HG02759 (cell line): ENCODE results near the gene MOCS1.
"Not testable (repeated sequence)": the region's sequence is repeated elsewhere in the genome, so short reads cannot be mapped to it uniquely, and the experiment has no call there.

Experiments used
- ATAC-seq: cut with Tn5 transposase; IDR thresholded peaks from one replicate; pipeline ENCODE4 v1.9.1; 2021; ENCODE audit warnings: mild to moderate bottlenecking, moderate library complexity; ENCODE audit not compliant: unreplicated experiment

The MOCS1 gene

GRCh38 chr6:39934131-39934757, at the start of gene MOCS1:
TSS of gene MOCS1 (minus strand) at chr6:39934462. CDS start at chr6:39934417, 45 bp downstream.
- ATAC-seq, result peak; percentile 49

DNA sequence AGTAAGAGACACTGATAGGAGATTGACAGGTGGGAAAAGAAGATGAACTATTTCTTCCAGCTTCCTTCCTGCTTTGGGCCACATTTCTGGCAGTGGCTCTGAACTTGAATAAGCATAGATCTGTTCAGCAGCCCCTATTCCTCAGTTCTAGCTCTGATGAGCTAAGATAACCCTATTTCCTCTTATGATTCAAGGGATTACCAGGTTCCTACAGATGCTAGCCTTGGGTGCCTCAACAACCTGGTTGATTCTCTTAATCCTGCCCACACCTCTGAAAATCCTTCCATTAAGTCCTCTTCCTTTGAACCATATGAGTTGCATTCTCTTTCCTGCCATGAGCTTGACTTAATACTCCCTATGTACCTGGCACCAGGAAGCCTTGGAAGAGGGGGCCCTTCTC, 49.8 kb upstream of the MOCS1 start:
- ATAC-seq, result no peak

DNA sequence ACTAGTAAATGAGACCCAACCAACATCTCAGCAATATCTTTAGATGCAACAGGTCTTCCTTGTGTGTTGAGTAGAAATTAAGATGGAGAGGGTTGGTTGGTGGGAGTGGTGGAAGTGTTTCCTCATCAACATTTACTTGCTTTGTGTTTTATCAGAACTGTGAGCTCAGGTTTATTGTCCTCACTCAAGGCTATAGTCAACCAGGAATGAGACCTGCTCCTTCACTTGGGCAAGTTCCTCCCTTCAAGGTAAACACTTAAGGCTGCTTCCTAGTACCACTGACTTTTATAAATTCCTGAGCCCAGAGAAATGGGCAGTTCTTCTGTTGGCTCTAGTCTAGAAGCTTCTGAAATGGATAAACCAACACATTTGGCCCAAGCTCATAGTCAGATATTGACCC, 48.9 kb upstream of the MOCS1 start:
- no peak for ATAC-seq

DNA sequence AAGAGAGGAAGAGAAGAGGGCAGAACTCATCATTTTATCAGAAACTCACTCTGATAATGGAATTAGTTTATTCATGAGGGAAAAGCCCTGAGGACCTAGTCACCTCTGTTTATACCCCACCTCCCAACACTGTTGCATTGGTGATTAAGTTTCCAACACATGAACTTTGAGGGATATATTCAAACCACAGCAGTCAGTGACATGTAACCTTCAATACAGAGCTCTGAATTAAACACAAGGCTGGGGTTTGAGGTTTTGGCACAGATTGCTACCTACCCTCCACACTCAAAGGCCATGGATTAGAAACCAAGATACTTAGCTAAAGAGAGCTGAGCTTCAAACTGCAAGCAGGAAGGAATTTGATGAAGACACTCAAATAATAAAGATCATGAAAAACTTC, 48.5 kb upstream of the MOCS1 start:
- ATAC-seq, result no peak

- ATAC-seq, result no peak
Observed at GRCh38 chr6:39980839-39981580, 46.7 kb upstream of the MOCS1 start.

DNA sequence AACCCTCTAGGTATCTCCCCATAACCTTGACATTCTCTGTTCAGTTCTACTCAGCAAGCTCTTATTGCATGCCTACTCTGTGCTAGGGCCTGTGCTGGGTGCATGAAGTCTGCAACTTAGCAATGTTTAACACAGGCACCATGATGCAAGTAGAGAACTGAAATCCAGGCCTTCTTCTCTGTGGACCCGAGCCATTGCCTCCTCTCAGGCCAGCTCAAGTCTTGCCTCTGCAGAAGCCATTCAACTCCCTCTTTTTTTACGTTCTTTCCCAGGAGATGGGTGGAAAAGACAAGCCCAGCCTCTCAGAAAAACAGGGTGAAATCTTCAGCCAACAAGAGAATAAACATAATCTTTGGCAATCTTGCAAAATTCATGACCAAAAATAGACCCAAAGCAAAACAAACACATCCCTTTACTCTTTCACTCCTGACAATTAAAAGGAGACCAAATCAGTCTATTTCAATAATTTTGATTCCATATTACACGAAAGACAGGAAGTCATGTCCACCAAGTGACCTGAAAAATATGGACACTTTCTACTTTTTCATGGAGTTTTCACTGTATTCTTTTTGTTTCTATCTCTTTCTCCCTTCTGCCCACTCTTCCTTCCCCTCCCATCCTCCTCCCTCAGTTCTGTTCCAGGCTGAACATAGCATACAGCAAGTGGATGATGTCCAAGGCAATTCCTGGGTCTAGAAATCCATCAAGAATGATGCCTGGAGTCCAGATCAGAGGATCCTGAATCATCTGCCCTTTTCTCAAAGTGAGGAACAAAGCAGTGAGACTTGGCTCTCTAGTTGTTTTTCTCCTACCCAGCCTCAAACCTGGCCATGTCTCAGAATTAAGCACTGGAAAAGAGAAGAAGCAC, 45.4 kb upstream of the MOCS1 start:
- ATAC-seq, result no peak

DNA sequence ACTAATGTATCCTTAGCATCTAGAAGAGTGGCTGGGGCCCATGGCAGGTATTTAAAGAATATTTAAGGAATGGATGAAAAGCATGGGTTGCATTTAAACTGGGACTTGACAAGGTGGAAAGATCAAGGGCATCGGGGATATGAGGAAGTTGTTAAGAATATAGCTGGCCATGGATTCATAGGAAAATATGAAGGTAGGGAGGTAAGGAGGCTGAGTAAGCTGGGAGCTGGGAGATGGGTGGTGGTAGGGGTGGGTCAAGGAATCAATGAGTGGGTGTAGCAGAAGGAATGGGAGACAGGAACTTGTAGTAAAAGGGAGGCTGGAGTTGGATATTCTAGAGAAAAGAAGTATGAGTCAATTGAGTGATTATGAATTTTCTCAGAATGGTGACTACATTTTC, 44.0 kb upstream of the MOCS1 start:
- no peak for ATAC-seq

DNA sequence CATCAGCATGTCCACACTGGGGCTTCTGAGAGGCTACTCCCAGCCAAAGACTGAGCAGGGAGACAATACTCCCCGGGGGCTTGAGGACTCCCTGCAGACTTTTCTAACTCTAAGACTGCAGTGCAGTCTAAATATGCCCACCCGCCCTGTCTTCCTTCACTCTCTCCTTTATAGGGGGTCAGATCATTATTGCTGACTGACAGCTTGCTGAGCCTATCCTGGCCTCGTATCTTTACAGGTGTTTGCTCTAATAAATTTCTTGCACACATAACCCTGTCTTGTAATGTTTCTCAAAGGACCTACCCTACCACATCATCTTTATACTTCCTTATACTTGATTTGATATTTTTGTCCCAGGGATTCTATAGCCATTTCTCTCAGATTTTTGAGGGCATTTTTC, 39.4 kb upstream of the MOCS1 start:
- ATAC-seq, result no peak

DNA sequence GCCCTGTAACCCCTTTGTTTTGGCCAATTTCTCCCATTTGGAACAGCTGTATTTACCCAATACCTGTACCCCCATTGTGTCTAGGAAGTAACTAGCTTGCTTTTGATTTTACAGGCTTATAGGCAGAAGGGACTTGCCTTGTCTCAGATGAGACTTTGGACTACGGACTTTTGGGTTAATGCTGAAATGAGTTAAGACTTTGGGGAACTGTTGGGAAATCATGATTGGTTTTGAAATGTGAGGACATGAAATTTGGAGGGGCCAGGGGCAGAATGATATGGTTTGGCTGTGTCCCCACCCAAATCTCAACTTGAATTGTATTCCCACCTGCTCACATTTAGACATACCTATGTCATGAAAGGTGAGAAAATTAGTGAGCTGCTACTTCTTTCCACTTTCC, 38.5 kb upstream of the MOCS1 start:
- ATAC-seq, result not testable (repeated sequence)

GRCh38 chr6:39971131-39971530, 36.9 kb upstream of the MOCS1 start:
- ATAC-seq, result not testable (repeated sequence)

- ATAC-seq, result no peak
Observed at GRCh38 chr6:39965751-39966150, 31.5 kb upstream of the MOCS1 start.

DNA sequence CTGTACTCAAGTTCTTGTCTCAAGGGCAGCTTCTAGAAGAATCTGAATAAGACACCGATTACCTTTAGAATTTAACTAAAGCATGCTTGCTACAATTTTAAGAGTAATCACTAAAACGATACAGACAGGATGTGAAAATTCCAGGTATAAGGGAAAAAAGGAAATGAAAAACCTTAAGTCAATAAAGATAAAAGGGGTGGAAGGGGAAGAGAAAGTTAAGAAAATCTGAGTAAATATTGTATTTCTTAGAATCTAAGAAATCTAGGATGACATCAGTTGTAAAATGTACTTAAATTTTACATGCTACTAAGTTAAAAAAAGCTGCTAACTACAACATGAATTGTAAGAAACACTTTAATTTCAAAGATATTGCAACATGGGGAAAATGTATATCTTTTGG, 30.3 kb upstream of the MOCS1 start:
- ATAC-seq, result no peak

- no peak for ATAC-seq
Observed at GRCh38 chr6:39964094-39964493, 29.8 kb upstream of the MOCS1 start.

GRCh38 chr6:39962831-39963230, 28.6 kb upstream of the MOCS1 start:
- ATAC-seq, result no peak

DNA sequence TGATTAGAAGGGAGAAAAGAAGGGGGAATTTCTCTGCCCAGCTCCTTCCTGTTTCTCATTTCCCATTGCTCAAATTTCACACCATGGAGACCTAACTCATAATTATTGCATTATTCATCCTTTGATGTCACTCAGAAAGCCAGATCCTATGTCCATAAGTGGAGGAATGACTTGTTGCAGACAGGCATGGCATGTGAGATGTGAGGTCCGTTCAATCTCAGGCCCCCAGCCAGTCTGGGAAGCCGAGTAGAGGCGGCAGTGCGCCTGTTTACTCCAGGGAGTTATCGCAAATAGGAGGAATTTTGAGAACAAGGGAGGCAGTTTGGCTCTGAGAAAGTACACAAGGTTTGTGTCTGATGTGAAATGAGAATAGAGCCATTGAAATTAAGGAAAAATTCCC, 26.9 kb upstream of the MOCS1 start:
- ATAC-seq, result no peak

- ATAC-seq, result no peak
Observed at GRCh38 chr6:39958947-39959346, 24.7 kb upstream of the MOCS1 start.

DNA sequence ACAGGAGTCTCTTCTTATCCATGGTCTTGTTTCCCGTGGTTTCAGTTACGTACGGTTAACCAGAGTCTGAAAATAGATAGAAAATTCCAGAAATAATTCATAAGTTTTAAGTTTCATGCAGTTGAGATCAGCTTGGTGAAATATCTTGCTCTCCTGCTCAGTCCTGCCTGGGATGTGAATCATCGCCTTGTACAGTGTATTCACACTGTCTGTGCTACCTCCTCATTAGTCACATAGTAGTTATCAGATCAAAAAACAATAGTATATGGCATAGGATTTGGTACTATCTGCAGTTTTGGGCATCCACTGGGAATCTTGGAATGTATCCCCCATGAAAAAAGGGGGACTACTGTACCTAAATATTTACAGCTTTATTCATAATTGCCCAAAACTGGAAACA, 22.7 kb upstream of the MOCS1 start:
- no peak for ATAC-seq

- no peak for ATAC-seq
Observed at GRCh38 chr6:39953076-39953618, 18.9 kb upstream of the MOCS1 start.

DNA sequence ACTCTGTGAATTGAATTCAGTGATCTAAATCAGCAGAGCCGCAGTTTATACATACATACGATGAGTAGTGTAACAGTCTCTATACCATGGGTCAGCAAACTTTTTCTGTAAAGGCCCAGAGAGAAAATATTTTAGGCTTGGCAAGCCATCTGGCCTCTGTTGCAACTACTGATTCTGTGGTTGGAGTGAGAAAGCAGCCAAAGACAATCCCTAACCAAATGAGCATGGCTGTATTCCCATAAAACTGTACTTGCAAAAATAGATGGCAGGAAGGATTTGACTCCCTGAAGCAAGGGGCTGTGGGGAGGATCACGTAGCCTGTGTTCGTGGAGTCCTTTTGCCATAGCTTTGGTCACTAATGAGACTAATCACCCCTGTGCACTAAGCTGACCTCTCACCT, 17.9 kb upstream of the MOCS1 start:
- ATAC-seq, result no peak

DNA sequence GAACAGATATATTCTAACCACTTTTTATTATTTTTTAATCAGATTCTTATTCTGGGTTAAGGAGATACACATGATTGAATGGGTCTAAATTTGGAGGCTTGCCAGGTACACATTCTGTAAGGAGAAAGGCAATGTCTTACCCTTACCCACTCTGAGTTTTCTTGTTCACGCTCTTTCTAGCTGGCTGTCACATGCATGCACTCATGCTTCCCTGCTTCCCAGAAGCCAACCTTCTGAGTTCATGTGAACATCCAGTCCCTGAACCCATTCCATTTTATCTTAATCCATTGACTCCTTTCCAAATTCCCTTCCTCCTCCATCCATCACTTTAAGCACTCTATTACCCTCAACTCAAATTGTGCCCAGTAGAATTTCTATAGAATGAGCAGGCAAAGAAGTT, 17.5 kb upstream of the MOCS1 start:
- ATAC-seq, result no peak

GRCh38 chr6:39951191-39951590, 16.9 kb upstream of the MOCS1 start:
- no peak for ATAC-seq
